ENCODE measurements around the gene CDC42BPG.

GRCh38 chr11:64892838-64893193, 48.4 kb upstream of the CDC42BPG start:
- no peak for TF ChIP-seq GABPB1 (CRISPR knock-in tag; IDR thresholded peaks at IDR 0.05)
- no peak for TF ChIP-seq MAX (CRISPR knock-in tag; IDR thresholded peaks at IDR 0.05)
- no peak for TF ChIP-seq NFE2L1 (CRISPR knock-in tag; IDR thresholded peaks at IDR 0.05)
- no peak for TF ChIP-seq ATF3 (CRISPR knock-in tag; conservative IDR thresholded peaks at IDR 0.05)
- TF ChIP-seq ZBTB43 (CRISPR knock-in tag; IDR thresholded peaks at IDR 0.05): no peak
- no peak for TF ChIP-seq NFATC4 (CRISPR knock-in tag; IDR thresholded peaks at IDR 0.05)
- TF ChIP-seq CTCF (IDR thresholded peaks at IDR 0.05): no peak
